Globus pallidus (tissue), 1 donor: Measurements from ENCODE around the gene DEFB108B.
A peak's percentile ranks its signal among the peaks of the same experiment; 100 is the strongest.
"Not testable (repeated sequence)": the region's sequence is repeated elsewhere in the genome, so short reads cannot be mapped to it uniquely, and the experiment has no call there.

Experiments
- DNase-seq: peaks from one replicate; pipeline ENCODE4 v3.0.0-alpha.2; 2015; ENCODE audit warnings: low spot score

Gene DEFB108B

DNA sequence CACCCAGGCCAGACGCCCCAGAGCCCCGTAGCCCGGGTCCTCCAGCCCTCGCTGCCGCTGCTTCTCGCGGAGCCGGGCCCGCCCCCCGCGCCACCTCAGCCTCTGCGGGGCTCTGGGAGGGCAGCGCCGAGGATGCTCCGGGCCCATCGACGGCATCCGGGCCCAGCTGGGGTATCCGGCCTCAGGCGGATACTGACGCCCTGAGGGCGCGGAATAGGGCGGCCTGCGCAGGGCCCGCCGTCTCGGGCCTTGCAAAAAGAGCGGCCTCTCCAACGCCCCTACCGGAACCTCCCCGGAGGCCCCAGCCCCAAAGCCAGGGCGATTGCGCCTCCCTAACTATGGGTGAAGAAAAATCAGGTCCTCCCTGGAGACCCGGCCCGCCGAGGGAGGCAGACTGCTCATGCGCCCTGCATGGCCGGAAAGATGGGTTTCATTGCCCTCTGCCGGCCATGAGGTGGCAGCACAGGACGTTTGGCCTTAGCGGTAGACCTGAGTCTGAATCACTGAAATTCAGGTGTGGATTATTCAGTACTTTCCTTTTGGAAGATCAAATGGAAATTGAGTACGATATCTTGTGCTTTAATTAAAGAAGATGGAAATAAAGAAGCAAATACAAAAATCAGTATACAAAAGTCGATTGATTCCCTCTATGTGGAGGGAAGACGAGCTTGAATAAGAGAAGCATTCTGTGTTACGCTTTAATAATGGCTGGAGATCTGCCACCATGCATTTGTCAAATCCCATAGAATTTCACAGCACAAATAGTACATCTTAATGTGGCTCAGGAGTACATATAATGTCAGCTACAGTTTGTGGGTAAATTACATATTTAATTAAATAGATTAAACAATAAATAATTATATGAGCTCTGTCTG, 19.3 kb upstream of the DEFB108B start:
- peak; percentile 79 for DNase-seq

DNA sequence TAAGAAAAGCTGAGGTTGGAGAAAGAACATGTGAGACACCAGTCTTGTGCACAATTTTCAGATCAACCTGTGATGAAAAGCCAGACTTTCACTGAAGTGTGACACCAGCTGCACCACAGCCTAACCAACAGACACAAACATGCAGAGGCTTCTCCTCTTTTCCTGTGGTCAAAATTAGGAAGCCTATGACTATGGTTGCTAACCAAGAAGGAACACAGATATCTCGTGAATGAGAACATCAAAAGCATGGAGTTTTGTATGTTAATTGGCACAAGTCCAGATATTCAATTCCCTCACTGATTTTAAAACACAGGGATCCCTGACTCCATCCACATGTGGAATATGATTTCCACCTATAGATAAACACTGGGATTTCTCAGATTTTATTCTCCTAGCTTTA, 11.5 kb upstream of the DEFB108B start:
- not testable (repeated sequence) for DNase-seq

DNA sequence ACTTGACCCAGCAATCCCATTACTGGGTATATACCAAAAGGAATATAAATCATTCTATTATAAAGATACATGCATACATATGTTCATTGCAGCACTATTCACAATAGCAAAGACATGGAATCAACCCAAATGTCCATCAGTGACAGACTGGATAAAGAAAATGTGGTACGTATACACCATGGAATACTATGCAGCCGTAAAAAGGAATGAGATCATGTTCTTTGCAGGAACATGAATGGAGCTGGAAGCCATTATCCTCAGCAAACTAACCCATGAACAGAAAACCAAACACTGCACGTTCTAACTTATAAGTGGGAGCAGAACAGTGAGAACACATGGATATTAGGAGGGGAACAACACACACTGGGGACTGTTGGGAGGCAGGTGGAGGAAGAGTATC, 3.8 kb upstream of the DEFB108B start:
- DNase-seq = not testable (repeated sequence)

DNA sequence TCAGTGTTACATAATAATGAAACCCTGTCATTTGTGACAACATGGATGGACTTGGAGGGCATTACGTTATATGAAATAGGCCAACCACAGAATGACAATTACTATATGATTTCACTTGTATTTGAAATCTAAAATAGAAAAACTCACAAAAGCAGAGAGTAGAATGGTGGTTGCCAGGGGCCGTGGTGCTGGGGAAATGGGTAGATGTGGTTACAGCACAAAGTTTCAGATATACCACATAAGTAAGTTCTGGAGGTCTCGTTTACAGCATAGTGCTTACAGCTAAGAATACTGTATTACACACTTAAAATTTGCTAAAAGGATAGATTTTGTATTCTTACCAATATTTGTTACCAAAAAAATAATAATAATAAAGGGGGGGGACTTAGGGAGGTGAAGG, 3.3 kb upstream of the DEFB108B start:
- not testable (repeated sequence) for DNase-seq

DNA sequence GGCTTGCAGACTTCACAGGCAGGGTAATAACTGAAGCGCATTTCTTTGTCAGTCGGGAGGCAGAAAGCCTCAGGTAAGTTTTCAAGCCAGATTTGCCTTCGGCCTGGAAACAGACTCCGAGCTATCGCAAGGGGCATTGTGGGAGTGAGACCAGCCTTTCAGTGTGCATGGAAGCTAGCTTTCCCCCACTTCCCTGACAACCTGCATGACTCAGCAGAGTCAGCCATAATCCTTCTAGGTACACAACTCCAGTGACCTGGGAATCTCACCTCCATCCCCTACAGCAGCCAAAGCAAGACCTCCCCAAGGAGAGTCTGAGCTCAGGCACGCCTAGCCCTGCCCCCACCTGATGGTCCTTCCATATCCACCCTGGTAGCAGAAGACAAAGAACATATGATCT, 9.7 kb downstream of the DEFB108B start:
- not testable (repeated sequence) for DNase-seq

DNA sequence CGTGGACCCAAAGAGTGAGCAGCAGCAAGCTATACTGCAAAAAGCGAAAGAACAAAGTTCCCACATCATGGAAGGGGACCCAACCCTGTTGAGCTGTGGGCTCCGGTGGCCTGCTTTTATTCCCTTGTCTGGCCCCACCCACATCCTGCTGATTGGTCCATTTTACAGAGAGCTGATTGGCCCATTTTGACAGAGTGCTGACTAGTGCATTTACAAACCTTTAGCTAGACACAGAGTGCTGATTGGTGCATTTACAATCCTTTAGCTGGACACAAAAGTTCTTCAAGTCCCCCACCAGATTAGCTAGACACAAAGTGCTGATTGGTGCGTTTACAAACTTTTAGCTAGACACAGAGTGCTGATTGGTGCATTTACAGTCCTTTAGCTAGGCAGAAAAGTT, 10.4 kb downstream of the DEFB108B start:
- DNase-seq = not testable (repeated sequence)

DNA sequence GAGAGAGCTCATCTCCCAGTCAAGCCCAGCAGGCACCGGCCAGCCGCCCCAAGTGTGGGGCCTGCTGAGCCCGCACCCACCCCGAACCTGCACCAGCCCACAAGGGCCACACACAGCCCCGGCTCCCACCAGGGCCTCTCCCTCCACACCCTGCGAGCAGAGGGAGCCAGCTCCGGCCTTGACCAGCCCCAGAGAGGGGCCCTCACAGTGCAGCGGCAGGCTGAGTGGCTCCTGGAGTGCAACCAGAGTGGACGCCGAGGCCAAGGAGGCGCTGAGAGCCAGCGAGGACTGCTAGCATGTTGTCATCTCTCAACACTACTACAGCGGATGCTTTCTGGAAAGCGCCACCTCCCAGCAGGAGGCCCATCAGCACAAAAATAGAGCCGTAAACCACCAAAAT, 10.9 kb downstream of the DEFB108B start:
- DNase-seq = no peak

DNA sequence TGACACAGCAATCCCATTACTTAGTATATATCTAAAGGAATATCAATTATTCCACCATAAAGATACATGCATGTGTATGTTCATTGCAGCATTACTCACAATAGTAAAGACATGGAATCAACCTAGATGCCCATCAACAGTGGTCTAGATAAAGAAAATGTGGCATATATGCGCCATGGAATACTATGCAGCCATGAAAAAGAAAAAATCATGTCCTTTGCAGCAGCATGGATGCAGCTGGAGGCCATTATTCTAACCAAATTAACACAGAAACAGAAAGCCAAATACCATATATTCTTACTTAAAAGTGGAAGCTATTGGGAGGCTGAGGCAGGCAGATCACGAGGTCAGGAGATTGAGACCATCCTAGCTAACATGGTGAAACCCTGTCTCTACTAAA, 20.9 kb downstream of the DEFB108B start:
- DNase-seq = not testable (repeated sequence)

DNA sequence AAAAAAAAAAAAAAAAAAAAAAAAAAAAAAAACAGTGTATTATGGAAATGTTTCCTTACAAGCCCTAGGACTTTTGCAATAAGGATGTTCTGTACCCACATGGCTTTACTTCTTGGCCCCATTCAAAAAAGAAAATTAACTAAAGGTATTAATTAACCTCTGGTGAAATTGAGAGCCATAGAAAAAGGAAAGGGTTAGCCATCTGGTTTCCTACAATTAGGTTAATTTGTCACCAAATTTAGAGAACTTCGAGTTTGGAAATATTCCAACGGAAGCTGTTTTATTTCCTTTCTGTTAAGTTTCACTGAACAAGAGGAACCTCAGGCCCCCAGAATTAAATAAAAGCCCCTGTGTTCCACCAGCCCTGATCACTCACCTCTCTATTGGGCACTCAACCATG, 22.9 kb downstream of the DEFB108B start:
- DNase-seq = not testable (repeated sequence)

DNA sequence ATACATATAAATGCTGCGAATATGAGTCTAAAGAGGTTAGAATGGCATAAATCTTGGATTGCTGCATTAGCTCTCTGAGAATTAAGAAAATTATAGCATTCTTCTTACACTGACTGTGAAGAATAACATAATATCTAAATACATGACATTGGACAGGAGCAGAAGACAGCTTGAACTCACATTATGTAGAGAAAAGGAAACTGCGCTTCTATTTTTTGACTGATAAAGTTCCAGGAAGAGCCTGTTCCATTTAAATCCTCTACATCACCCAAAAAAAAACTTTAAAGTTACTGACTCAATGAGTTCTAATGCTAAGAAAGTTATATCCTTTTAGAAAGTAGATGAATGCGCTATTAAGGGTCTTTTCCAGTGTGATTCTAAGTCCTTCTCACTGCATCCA, 27.8 kb downstream of the DEFB108B start:
- DNase-seq = not testable (repeated sequence)

DNA sequence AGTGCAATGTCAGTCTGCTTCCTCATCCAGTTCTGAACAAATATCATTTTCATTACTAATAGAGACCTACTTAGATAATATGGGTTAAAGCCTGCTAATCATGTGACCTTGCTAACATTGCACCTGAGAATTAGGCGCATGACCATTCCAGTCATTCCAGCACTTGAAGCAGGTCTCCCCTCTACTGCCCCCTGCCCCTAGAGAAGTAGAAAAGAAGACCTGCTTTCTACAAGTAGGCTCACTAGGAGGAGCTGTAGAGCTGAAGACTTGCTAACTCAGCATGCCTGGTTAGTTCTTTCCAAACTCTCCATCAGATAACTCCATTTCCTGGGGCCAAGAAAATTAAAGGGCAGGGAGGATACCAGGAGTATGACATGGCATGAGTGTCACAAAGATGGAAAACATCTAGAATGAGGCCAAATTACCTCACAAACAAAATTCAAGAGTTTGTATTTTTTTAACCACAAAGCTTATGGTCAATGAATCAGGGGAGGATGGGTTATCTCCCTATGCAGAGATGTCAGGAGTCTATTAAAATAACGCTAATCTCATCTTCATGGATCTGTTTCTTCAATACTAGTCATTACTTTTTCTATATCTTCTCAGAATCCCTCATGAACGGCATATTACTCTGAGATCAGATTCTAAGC, 31.1 kb downstream of the DEFB108B start:
- DNase-seq = peak; percentile 3

DNA sequence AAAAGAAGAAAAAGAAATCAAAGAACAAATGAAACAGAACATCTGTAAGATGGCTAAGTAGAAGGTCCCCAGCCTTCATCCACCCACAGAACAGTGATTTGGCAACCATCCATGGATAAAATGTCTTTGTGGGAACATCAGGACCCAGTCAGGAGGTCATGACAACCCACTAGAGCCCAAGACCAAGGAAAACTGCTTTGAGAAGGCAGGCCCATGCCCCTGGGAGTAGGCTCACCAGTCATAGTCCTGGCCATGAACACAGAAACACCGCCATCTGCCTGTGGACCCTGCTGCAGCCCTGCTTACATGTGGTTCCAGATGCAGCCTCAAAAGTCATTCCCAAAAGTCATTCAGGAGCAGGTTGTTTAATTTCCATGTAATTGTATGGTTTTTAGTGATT, 34.2 kb downstream of the DEFB108B start:
- not testable (repeated sequence) for DNase-seq

DNA sequence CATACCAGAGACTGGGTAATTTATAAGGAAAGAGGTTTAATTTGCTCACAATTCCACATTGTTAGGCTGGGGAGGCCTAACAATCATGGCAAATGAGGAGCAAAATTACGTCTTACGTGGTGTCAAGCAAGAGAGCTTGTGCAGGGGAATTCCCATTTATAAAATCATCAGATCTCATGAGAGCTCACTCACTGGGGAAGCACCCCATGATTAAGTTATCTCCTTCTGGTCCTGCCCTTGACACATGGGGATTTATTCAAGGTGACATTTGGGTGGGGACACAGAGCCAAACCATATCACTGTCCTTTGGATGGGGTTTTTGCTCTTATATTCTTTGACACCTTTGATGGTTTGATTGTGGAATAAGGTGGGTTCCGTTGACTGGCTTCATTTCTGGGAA, 36.9 kb downstream of the DEFB108B start:
- not testable (repeated sequence) for DNase-seq

DNA sequence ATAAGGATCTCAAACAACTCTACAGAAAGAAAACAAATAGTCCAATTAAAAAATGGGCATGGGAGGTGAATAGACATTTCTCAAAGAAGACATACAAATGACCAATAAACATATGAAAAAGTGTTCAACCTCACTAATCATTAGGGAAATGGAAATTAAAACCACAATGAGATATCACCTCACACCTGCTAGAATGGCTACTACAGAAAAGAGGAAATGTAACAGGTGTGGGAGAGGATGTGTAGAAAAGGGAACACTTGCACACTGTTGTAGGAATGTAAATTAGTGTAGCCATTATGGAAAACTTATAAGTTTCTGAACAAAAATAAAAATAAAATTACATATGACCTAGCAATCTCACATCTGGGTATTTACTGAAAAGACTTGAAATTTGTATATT, 37.7 kb downstream of the DEFB108B start:
- DNase-seq = not testable (repeated sequence)

DNA sequence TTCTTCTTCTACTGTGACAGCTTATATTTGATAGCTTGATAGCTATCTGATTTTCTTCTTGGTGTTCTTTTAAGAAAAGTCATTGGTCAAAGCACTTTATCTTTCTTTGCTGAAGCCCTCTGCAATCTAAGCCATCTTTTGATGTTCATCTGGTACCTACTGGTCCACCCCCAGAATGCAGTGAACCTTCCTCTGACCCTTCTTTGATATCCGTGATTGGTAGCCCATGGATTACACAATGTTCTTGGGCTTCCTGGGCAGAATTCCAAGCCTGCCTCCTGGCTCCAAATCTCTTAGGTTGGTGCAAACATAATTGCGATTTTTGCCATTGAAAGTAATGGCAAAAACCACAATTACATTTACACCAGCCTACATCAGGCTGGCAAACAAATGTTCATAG, 43.3 kb downstream of the DEFB108B start:
- DNase-seq = not testable (repeated sequence)

DNA sequence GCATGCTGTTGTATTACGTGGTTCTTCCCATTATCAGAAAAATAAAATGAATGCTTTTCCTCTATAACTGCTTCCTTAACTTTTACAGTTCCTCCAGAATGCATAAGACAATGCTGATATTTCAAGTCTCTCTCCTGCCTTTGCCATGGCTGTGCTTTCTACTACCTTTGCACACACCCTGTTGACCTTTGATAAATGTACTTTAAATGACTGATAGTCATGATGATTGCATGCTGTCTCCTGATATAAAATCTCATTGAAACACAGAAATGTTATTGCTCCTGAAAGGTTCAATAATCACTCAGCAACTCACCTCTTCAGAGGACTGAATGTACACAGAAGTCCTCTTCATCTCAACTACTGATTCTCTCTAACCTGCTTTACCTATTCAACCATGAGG, 45.1 kb downstream of the DEFB108B start, which contains the start of gene DEFB131B:
Gene DEFB131B, plus strand, starts transcription at position 395 of the 400 bp plus-strand sequence. Its CDS starts 0 bp downstream, at position 395.
- not testable (repeated sequence) for DNase-seq

DNA sequence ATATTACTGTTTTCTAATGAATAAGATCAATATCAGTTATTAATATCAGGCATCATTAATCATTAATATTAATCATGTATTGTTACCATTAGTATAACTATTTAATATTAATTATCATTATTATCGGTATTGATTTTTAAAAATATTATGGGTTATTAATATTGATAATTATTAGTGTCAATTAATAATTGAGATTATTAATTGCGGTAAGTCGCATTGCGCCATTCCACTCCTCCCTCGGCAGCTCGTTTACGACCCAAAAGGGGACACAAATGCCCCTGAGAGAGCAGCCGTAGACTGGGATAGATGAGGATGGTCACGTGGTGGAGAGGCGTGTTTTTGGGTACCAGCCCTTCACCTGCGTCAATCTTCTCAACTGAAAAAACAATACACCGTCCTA, 52.8 kb downstream of the DEFB108B start:
- not testable (repeated sequence) for DNase-seq
